UCSD-AML1 (cell line): ENCODE measurements around the gene PTPRH.
"Not testable (repeated sequence)": the region's sequence is repeated elsewhere in the genome, so short reads cannot be mapped to it uniquely, and the experiment has no call there.

ENCODE experiments used
- DNase-seq: peaks from one replicate; lab custom pipeline; 2025; ENCODE audit not compliant: unreplicated experiment; lab: John Stamatoyannopoulos, UW

PTPRH gene

DNA sequence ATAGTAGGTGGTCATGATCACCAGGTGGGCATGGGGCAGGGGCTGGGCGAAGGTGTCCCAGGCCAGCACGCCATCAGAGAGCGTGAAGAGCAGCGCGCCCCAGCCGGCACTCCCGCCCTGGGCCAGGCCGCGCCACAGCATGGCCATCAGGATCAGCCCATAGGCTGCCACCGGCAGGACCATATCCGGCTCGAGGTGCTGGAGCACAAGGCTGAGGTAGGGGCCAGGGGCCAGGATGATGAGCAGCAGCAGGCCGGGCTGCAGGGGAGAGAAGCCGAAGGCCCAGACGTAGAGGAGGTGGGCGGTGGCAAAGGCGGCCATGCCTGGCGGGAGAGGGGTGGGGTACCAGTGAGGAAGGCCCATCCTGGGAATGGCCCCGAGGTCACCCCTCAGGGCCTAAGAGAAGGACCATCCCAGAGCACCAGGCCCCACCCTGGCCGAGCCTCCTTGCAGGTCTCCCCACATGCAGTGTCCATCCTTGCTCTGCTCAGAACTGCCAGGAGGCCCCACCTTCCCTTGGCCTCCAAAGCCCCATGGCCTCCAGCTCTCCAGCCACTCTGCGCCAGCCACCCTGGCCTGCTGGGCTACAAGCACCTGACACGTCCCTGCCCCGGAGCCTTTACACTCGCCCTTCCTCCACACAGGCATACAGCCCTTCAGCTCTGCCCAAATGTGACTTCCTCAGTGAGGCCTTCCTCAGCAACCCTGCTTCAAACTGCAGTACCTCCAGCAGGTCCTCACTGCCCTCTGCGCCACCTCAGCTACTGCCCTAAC, 18.1 kb upstream of the PTPRH start:
- DNase-seq = no peak

DNA sequence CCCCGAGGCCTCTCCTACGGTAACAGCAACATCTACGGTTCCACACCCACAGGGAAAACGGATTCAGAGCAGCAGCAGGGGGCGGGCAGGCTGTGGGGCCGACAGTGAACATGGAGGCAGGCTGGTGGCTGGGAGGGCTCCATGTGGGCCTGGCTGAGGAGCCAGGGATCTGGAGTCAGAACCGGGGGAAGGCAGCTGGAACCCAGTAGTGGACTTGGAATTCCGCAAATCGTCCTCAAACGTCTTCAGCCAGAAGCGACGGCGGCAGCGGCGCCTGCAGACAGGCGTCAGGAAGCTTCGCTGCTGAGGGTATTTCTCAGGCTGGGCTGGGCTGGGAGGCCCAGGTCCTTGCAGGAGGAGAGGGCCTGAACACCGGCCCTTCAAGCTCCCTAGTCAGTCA, 17.5 kb upstream of the PTPRH start:
- no peak for DNase-seq

DNA sequence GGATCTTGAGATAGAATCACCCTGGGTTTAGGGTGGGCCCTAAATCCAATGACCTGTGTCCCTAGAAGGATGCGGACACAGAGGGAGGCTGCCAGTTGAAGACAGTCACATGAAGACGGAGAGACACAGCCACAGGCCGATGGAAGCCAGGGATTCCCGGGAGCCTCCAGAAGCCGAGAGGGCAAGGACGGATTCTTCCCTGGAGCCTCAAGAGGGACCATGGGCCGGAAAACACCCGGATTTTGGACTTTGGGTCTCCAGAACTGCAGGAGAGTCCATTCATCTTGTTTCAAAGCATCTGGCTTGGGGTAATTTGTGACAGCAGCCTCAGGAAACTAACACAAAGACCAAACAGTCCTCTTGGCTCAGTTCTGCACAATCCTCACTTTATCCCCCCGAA, 17.0 kb upstream of the PTPRH start:
- no peak for DNase-seq

DNA sequence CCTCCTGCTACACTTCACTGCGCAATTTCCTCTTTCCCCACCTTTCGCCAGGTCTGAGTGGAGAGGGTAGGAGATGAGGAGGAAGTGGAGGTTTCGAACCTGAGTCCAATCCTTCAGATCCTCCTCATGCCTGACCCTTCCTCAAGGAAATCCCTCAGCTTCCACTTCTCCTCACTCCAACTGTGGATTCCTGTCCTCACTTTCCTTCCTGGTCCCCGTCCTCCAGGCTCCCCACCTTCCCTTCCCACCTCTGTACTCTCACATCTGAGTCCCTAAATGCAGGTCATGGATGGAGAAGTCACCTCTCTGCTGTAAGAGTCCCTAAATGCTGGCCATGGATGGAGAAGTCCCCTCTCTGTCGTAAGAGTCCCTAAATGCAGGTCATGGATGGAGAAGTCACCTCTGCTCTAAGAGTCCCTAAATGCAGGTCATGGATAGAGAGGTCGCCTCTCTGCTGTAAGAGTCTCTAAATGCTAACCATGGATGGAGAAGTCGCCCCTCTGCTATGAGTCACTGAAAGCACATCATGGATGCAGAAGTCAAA, 16.2 kb upstream of the PTPRH start:
- no peak for DNase-seq

DNA sequence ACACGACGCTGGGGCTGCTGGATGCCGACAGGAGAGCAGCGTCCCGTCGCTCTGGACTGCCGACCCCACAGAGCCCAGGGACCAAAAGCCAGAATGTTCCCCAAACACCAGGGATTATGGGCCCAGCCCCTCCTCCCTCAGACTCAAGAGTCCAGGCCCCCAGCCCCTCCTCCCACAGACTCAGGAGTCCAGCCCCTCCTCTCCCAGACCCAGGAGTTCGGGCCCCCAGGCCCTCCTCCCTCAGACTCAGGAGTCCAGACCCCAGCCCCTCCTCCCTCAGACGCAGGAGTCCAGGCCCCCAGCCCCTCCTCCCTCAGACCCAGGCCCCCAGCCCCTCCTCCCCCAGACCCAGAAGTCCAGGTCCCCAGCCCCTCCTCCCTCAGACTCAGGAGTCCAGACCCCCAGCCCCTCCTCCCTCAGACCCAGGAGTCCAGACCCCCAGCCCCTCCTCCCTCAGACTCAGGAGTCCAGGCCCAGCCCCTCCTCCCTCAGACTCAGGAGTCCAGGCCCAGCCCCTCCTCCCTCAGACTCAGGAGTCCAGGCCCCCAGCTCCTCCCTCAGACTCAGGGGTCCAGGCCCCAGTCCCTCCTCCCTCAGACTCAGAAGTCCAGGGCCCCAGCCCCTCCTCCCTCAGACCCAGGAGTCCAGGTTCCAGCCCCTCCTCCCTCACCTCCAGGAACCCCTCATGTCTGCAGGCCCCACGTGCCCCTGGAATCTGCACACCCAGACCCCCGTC, 15.5 kb upstream of the PTPRH start:
- not testable (repeated sequence) for DNase-seq

DNA sequence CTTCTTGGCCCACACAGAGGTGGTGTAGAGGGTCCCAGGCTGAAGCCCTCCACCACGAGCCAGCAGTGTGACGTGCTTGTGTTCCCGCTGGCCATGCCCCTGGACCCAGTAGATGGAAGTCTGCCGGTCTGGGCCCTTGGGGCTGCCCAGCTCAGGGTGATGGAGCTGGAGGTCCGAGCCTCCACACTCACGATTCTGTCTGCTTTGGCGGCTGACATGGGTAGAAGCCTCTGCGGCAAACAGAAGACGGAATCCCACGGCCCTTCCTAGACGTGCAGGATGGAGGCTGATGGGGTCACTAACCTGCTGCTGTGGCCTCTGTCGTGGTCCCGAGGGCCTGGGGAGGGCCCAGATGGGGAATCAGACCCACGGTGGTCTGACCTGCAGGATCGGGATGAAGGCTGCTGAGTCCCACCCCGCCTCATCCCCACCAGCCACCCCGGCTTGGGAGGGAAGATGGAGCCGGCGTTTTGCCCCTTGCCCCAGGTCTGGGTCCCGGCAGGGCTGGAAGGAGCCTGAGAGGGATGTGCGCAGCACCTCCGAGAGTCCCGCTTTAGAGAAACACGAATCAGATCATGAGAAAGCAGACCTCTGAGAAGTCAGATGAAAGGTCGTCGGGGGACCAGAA, 14.9 kb upstream of the PTPRH start:
- no peak for DNase-seq

DNA sequence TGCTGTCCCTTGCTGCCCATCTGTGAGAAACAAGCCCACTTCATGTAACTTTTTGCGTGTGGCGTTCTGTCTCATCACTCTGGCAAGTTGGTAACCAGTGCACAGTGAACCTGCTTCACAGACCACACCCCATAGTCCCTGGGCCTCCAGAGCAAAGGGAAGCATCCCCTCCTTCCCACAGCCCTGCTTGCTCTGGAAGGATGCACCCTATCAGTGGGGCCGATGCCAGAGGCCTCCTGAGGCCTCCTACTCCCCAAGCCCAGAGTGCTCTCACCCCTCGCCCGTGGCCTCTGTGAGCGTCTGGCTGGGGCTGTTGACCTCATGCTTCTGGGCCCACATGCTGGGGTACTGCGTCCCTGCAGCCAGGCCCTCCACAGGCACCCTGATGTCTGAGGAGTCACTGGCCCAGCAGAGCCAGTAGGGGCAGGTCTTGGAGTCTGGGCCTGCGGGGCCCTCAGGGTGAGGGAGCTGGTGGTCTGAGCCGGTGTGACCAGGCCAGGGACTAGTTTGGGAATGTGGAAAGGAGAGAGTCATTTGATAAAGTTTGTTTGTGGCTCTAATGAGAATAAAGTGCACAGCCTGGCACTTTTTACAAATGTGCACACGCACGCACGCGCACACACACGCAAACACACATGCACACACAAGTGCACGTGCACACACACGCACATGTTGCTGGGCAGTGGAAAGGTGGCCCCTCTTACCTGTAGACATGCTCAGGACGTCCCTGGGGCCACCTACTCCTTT, 14.2 kb upstream of the PTPRH start:
- DNase-seq = no peak

DNA sequence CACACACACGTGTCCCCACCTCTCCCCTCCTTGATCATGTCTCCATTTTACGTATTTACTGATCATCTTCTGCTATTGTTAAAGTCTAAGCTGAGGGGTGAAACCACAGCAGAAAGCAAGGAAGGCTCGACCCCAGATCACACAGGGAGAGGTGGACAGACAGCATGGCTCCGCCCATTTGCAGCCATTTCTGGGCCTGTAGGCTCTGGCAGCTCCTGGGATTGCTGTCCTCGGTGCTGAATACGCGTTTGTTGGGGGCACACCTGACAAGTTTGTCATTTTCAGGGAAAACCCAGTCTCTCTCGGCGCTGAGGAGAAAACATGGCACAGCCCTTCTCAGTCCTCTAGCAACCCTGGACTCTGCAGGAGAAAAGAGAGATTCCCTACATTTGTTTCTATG, 11.2 kb upstream of the PTPRH start:
- no peak for DNase-seq

DNA sequence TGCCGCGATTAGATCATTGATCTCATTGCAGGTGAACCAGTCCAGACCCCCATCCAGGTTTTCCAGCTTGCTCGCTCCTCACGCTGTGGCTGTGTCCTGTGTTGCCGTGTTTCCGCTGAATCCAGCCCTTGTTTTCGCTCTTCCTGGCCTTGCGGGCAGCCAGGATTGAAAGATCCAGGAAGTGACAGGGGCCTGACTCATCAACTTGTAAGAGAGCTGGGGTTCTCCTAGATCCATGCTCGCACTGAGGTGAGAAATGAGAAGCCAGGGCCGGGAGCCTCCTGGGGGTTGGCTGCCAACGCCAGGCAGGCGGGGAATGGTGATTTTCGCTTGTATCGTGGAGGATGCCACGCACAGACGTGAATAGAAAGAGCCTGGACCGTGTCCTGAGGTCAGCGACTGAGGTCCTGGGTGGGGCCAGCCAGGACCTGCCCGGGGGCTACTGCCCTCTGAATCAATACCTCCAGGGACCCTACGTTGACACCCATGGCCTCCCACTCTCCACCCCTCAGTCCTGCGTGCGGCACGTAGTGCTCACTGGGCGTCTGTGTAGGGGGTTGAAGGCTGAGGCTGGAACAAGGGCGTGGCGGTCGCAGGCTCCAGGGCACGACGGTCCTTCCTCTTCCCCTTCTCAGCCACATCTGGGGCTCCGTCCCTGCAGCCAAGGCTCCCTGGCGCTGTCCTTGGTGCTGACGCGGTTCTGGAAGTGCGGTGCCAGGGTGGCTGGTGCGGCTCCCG, 7.3 kb upstream of the PTPRH start:
- peak; percentile 88 for DNase-seq

DNA sequence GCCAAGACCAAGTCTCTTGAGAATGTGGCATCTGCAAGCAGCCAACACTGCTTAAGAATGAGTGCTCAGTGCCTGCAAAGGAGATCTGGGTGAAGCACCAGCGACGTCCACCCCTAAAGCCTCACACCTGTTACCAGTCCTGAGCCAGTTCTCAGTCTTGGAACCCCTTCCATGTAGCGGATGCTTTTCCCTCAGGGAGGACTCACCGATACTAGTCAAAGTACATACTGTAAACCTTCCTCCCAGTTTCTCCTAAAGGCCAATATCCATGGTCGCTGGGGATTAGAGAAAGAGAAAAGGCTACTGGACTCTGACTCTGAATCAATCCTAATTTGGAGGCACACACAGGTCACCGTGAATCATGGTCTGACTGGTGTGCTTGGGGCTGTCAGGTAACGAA, 4.2 kb upstream of the PTPRH start:
- no peak for DNase-seq

DNA sequence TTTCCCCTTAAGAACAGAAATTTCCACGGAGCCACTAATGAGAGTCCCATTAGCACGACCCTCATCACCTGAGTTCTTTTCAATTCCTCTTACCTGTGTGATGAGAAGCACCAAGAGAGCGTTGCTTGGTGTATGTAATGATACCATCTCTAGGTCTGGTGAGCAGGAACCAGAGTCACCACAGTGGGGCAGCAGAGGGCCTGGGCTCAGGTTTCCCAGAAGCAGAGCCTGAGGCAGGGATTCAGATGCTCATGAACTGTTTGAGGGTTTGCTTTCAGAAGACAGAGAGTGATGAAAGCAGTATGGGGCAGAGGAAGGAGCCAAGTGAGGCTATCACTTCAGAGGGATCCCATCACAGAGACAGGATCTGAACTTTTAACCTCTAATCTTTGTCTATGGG, 3.1 kb upstream of the PTPRH start:
- DNase-seq = peak; percentile 70

DNA sequence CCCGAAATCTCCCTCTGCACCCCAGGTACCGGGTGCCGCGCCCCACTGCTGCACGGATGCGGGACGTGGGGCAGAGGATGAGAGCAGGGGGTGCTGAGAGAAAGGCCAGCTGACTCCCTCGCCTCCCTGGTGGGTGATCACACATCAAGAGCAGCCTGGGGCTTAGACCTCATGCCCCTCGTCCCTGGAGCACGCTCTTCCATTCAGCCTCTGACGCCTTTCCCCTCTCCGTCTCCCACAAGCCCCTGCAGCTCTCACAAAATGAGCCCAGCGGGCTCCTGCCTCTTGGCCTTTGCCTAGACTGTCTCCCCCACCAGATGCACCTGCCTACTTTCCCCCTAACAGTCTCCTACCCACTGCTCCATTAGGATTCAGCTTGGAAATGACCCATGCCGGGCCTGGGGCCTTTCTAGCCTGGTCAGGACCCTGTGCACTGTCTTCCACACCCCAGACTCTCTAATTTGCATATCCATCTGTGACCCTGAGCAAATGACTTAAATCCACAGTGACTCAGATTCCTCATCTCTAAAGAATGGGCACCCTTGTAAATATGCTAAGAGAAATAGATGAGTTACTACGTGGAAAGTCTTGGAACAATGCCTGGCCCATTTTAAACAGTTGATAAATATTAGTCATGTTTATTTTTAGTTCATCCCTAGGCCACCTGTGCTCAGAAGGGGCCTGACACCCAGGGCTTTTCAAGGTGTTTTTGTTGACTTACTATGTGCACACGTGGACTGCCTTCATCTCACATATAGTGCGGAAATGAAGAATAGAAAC, 582 bp upstream of the PTPRH start:
- no peak for DNase-seq

DNA sequence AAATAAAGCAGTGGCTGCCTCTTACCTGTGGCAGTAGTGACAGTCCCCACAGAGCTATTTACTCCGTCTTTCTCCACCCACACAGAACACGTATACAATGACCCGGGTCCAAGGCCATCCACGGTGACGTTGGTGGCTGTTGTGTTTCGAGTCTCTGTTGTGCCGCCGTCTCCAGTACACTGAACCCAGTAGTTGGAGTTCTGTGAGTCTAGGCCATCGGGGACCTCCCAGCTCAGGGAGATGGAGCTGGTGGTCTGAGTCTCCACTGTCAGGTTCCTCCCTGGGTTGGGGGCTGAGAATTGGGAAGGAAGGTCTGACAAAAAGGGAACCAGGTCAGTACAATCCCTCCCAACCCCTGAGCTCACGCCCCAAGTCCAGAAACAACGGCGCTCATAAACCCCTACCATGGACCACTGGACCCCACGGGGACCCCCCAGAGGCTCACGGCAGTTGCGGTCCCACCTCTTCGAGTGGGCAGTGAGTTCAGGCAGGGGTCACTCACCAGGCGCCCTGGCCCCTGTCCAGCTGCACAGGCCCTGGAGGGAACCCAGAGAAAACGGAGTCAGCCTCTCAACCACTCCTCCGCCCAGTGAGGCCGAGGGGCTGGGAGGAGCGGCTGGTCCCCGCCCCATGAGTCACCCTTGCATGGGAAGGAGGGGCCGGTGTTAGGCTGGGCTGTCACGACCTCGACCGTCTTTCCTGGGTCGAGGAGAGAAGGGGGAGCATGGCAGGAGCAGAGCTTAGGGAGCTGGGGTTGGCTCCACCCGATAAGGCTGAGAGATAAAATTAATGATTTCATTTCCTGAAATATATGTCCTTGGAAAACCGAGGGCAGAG, 2.4 kb downstream of the PTPRH start:
- DNase-seq = peak; percentile 83

DNA sequence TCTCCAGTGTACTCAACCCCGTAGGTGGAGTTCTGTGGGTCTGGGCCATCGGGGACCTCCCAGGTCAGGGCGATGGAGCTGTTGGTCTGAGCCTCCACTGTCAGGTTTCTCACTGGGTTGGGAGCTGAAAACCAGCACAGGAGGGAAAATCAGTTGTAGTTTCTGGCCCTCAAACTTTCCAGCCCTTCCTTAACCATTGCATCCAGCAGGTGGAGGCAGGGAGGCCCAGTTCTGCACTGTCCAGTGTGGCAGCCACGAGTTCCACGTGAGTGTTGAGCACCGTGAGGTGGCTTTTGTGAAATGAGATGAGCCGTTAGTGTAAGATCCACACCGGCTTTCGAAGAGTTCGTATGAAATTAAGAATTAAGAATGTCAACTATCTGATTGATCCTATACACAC, 7.1 kb downstream of the PTPRH start:
- not testable (repeated sequence) for DNase-seq

DNA sequence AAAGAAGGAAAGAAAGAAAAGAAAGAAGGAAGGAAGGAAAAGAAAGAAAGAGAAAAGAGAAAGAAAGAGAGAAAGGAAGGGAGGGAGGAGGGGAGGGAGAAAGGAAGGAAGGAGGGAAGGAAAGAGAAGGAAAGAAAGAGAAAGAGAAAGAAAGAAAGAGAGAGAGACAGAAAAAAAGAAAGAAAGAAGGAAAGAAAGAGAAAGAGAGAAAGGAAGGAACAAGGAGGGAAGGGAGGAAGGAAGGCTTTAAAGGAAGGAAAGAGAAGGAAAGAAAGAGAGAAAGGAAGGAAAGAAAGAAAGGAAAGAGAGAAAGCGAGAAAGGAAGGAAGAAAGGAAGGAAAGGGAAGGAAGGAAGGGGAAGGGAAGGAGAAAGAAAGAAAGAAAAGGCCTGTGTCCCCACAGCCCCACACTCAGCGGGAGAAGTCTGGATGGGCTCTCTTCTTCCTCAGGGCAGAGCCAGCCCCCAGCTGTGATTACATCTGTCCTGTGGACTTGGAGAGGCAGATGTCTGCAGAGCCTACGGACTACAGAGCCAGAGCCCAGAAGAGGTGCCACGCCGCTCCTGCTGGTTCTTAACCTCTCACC, 9.6 kb downstream of the PTPRH start:
- DNase-seq = no peak

DNA sequence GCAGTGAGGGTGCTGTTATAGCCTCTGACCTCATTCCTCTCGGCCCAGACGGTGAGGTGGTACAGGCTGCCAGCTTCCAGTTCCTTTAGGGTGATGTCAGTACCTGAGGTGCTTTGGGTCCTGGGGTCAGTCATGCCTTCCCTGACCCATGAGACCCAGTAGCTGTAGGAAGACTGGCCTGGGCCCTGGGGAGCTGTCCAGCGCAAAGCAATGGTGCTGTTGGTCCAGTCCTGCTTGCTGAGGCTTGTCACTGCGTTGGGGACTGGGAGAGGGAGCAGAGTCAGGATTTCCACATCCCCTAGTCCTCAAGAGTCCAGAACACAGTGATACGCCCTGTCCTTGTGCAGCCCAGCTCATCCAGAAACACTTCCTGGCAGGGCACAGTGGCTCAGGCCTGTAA, 10.7 kb downstream of the PTPRH start:
- DNase-seq = no peak

DNA sequence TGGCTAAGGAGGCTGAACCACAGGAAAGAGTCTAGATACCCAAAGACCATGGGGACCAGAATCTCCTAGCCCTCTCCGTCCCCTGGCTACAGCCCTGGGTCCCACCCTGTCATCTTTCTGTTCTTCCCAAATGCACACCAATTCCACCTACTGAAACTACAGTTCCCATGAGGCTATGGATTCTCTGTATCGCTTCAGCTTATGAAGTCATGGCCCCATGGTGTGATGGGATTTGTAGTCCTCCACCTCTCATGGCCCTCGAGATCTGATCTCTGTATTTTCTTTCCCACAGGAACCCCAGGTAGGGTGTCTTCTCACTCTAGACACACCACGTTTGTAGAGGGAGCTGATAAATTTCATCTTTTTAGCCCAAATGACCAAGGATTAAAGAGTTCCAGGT, 11.8 kb downstream of the PTPRH start:
- DNase-seq = no peak

DNA sequence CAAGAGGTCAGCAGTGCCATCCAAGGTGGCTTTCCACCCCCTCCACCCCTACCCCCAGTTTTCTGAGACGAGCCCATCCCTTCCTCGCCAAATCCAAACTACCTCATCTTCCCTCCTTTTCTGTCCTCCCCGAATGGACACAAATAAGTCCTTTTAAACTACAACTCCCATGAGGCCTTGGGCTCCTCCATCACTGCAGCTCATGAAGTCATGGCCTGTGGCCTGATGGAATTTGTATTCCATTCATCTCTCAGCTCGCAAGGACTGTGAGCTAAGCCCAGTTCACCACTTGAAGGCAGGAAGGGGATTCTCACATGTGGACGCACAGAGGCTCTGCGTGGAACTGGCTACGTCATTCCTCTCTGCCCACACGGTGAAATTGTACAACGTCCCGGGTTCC, 12.5 kb downstream of the PTPRH start:
- DNase-seq = no peak

DNA sequence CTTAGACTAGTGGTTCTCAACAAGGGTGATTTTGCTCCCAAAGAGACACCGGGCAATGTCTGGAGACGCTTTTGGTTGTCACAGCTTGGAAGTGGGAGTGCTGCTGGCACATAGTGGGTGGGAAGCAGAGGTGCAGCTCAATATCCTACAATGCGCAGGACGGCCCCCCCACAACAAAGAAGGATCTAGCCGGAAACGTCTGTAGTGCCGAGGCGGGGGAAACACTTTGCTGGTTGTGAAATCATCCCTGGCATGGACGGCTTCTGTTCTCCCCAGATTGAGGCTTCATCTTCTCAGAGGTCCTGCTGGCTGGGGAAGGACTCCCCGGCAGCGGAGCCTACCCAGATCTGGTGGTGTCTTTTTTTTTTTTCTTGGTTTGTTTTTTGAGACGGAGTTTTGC, 15.8 kb downstream of the PTPRH start:
- no peak for DNase-seq
